ENCODE measurements around the gene SERINC2. TPM values are rescaled to one million over a fixed set of nuclear protein-coding genes. Genes with fewer than 3 reads are reported as not detected.

SERINC2 gene
- polyA plus RNA-seq, 1 donor (not counting 4 experiments of a cell fraction or from before 2014, with no cell fraction given): 171 TPM

DNA sequence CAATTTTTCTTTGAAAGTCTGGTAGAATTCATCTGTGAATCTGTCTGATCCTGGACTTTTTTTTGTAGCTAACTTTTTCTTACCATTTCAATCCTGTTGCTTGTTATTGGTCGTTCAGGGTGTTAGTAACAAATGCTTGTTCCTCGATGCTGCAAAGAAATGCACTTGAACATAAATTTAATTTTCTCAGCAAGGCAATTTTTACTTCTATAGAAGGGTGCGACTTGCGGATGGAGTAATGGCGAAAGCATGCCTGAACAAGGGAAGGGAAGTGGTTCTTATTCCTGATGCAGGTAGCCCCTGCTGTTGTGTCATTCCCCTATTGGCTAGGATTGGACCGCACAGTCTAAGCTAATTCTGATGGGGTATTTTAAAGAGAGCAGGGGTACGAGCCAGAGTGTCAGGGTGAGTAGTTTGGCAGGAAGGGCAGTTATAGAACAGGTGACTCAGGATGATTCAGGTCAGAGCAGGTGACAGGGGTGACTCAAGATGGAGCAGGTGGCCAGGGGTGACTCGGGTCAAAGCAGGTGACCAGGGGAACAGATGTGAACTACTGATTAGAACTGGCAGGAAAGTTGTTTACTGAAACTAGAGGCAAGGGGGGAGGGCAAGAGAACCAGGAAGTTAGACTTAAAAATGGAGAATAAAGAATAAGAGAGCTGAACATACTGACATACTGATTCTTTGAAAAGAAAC, 40.5 kb downstream of the SERINC2 start:
- TF ChIP-seq, protein P1, sequence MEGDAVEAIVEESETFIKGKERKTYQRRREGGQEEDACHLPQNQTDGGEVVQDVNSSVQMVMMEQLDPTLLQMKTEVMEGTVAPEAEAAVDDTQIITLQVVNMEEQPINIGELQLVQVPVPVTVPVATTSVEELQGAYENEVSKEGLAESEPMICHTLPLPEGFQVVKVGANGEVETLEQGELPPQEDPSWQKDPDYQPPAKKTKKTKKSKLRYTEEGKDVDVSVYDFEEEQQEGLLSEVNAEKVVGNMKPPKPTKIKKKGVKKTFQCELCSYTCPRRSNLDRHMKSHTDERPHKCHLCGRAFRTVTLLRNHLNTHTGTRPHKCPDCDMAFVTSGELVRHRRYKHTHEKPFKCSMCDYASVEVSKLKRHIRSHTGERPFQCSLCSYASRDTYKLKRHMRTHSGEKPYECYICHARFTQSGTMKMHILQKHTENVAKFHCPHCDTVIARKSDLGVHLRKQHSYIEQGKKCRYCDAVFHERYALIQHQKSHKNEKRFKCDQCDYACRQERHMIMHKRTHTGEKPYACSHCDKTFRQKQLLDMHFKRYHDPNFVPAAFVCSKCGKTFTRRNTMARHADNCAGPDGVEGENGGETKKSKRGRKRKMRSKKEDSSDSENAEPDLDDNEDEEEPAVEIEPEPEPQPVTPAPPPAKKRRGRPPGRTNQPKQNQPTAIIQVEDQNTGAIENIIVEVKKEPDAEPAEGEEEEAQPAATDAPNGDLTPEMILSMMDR (optimal IDR thresholded peaks at IDR 0.05 in 1 of 3, IDR thresholded peaks at IDR 0.05 in 1 of 3, conservative IDR thresholded peaks at IDR 0.05 in 1 of 3; ENCODE audit: extremely low read depth in 1 of 3, insufficient read depth in 2 of 3, low read length in 3 of 3): no peak
- TF ChIP-seq EZH2 (IDR thresholded peaks at IDR 0.05; ENCODE audit: low read length): no peak
- H3K9me3 ChIP-seq (ENCODE audit: control insufficient read depth, low read depth, low read length): peaks cover 4% of the 10 kb centered on the region
- H3K36me3 ChIP-seq (ENCODE audit: control insufficient read depth in 2 of 2, extremely low read depth in 1 of 2, insufficient read depth in 2 of 2, low read length in 2 of 2): no peaks in the 10 kb centered on the region
- H3K4me3 ChIP-seq (ENCODE audit: control insufficient read depth in 2 of 3, extremely low read depth in 1 of 3, insufficient read depth in 2 of 3, low read depth in 1 of 3, low read length in 3 of 3): no peak overlapping the region
- no peak overlapping the region for H3K27ac ChIP-seq (ENCODE audit: control insufficient read depth, insufficient read depth, low read length)
- H4K20me1 ChIP-seq (ENCODE audit: control insufficient read depth, extremely low read depth, insufficient read depth, low read length): no peaks in the 10 kb centered on the region
- H2AFZ ChIP-seq (ENCODE audit: control insufficient read depth, low read length): no peak overlapping the region
- H3K9me1 ChIP-seq (ENCODE audit: control insufficient read depth, extremely low read depth, insufficient read depth, low read length): no peaks in the 10 kb centered on the region
- H3K27me3 ChIP-seq (ENCODE audit: control insufficient read depth, extremely low read depth, insufficient read depth, low read length): peaks cover under 1% of the 10 kb centered on the region
- H3K9ac ChIP-seq (ENCODE audit: control insufficient read depth, extremely low read depth, insufficient read depth, low read length): no peak overlapping the region
- no peaks in the 10 kb centered on the region for H3K79me2 ChIP-seq (ENCODE audit: control insufficient read depth, insufficient read depth, low read length)
- no peaks in the 10 kb centered on the region for H3K4me1 ChIP-seq (ENCODE audit: control insufficient read depth, extremely low read depth, insufficient read depth, low read length)
- no peak overlapping the region for H3K4me2 ChIP-seq (ENCODE audit: control insufficient read depth, extremely low read depth, insufficient read depth, low read depth, low read length)
- no peak for DNase-seq (ENCODE audit: low read depth, low spot score)
- dilution Hi-C loops (cut with MboI; ENCODE audit: extremely low pct_ligation_motif_present, low sequenced_read_pairs): no loop called here
- no peak for FAIRE-seq

DNA sequence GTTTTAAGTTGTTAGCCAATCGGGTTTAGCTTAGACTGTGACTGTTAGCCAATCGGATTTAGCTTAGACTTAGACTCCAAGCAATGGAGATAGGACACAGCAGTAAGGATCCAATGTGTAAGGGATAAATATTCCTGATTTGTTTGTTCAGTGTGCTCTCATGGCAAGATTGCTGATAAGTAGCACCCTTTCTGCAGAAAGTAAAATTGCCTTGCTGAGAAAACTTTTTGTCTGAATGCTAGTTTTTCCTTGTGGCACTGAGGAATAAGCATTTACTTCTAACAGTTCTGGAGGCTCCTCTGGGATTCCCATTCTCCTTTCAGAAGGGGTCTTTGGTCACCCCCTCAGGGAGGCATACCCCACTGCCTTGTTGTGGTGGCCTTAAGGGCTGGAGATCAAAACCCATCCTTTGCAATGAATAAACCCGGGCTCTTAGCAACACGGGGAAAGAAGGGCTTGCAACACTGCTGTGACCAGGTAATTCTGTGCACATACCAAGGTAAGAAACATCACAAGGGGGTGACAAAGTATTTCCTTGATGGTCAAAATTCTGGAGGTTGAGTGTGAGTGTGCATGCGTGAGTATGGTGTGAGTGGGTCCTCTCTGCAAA, 45.4 kb downstream of the SERINC2 start:
- no peak overlapping the region for H3K27ac ChIP-seq (ENCODE audit: control insufficient read depth, insufficient read depth, low read length)
- H3K36me3 ChIP-seq (ENCODE audit: control insufficient read depth in 2 of 2, extremely low read depth in 1 of 2, insufficient read depth in 2 of 2, low read length in 2 of 2): no peaks in the 10 kb centered on the region
- no peak for DNase-seq (ENCODE audit: low read depth, low spot score)
- H3K9ac ChIP-seq (ENCODE audit: control insufficient read depth, extremely low read depth, insufficient read depth, low read length): no peak overlapping the region
- no peak overlapping the region for H2AFZ ChIP-seq (ENCODE audit: control insufficient read depth, low read length)
- no peak for FAIRE-seq
- no peaks in the 10 kb centered on the region for H3K9me1 ChIP-seq (ENCODE audit: control insufficient read depth, extremely low read depth, insufficient read depth, low read length)
- dilution Hi-C loops (cut with MboI; ENCODE audit: extremely low pct_ligation_motif_present, low sequenced_read_pairs): no loop called here
- H3K27me3 ChIP-seq (ENCODE audit: control insufficient read depth, extremely low read depth, insufficient read depth, low read length): peaks cover 3% of the 10 kb centered on the region
- H3K4me2 ChIP-seq (ENCODE audit: control insufficient read depth, extremely low read depth, insufficient read depth, low read depth, low read length): no peak overlapping the region
- TF ChIP-seq EZH2 (IDR thresholded peaks at IDR 0.05; ENCODE audit: low read length): no peak
- TF ChIP-seq, protein P1 (optimal IDR thresholded peaks at IDR 0.05 in 1 of 3, IDR thresholded peaks at IDR 0.05 in 1 of 3, conservative IDR thresholded peaks at IDR 0.05 in 1 of 3; ENCODE audit: extremely low read depth in 1 of 3, insufficient read depth in 2 of 3, low read length in 3 of 3): no peak
- no peaks in the 10 kb centered on the region for H3K79me2 ChIP-seq (ENCODE audit: control insufficient read depth, insufficient read depth, low read length)
- no peaks in the 10 kb centered on the region for H3K4me1 ChIP-seq (ENCODE audit: control insufficient read depth, extremely low read depth, insufficient read depth, low read length)
- H3K9me3 ChIP-seq (ENCODE audit: control insufficient read depth, low read depth, low read length): peaks cover 6% of the 10 kb centered on the region
- H3K4me3 ChIP-seq (ENCODE audit: control insufficient read depth in 2 of 3, extremely low read depth in 1 of 3, insufficient read depth in 2 of 3, low read depth in 1 of 3, low read length in 3 of 3): no peak overlapping the region
- no peaks in the 10 kb centered on the region for H4K20me1 ChIP-seq (ENCODE audit: control insufficient read depth, extremely low read depth, insufficient read depth, low read length)
